Small intestine (tissue), 7 donors: ENCODE measurements around the gene TRIOBP. TPM values are rescaled to one million over a fixed set of nuclear protein-coding genes. Genes with fewer than 3 reads are reported as not detected.

ENCODE experiments used
- DNase-seq, 2 donors: peaks; one replicate each; pipeline versions ENCODE4 v3.0.0 to v3.0.0-alpha.2; 2013
- FAIRE-seq: peaks from 2 replicates; lab custom pipeline; 2012; peaks lifted over from hg19 to GRCh38; lab: Jason Lieb, UNC
- H3K27ac ChIP-seq, 3 donors: one replicate each; pipeline ENCODE4 v1.5.1; 2013; ENCODE audit warnings: low read length in 2 of 3, mild to moderate bottlenecking in 2 of 3, control low read depth in 1 of 3, inconsistent platforms in 1 of 3, low read depth in 1 of 3, moderate library complexity in 1 of 3
- H3K27me3 ChIP-seq, 3 donors: one replicate each; pipeline ENCODE4 v1.6.1; 2013; ENCODE audit warnings: low read length in 3 of 3, inconsistent platforms in 1 of 3; ENCODE audit not compliant: control insufficient read depth in 3 of 3, insufficient read depth in 3 of 3
- H3K36me3 ChIP-seq, 3 donors: one replicate each; pipeline ENCODE4 v1.6.1; 2013; ENCODE audit warnings: low read length in 3 of 3, inconsistent platforms in 1 of 3, low read depth in 1 of 3, mild to moderate bottlenecking in 1 of 3, moderate library complexity in 1 of 3; ENCODE audit not compliant: control insufficient read depth in 3 of 3, insufficient read depth in 2 of 3
- H3K4me1 ChIP-seq, 3 donors: one replicate each; pipeline ENCODE4 v1.6.1; 2013; ENCODE audit warnings: low read length in 2 of 3, inconsistent platforms in 1 of 3, low read depth in 1 of 3, mild to moderate bottlenecking in 1 of 3, moderate library complexity in 1 of 3; ENCODE audit not compliant: control insufficient read depth in 3 of 3, insufficient read depth in 2 of 3
- H3K4me3 ChIP-seq, 3 donors: one replicate each; pipeline ENCODE4 v1.5.1; 2013; ENCODE audit warnings: low read length in 3 of 3, control low read depth in 1 of 3, inconsistent platforms in 1 of 3, low read depth in 1 of 3, mild to moderate bottlenecking in 1 of 3, moderate library complexity in 1 of 3
- H3K9me3 ChIP-seq, 2 donors: one replicate each; pipeline ENCODE4 v1.6.1; 2013; ENCODE audit warnings: low read depth in 1 of 2, low read length in 1 of 2; ENCODE audit not compliant: control insufficient read depth in 2 of 2, insufficient read depth in 1 of 2
- WGBS, 3 donors: extraction: QIAGEN DNeasy Blood & Tissue Kit; methylation state at CpG; one replicate each; pipeline ENCODE4 v1.1.7; 2013; 5-methylcytosine and 5-hydroxymethylcytosine counted together
- polyA plus RNA-seq, 4 donors: library from polyadenylated mRNA; stranded (reverse) in 3 of 4; unstranded in 1 of 4; fragments of 200-250 nt in 3 of 4; fragments of 120-200 nt in 1 of 4; gene quantifications; one replicate each; pipeline versions ENCODE4 v1.2.1 to v1.2.3, GENCODE V29; 2013
- donor health status: healthy with polysubstance abuse.
- donor health status: control.
- donor health status: control.
- donor health status: Bipolar disorder and iron deficiency.
- donor health status: healthy.

TRIOBP gene
- polyA plus RNA-seq, 4 donors: 20.4 to 46.8 (median 35.2) TPM

- DNase-seq (peak; percentile 32 to 48), FAIRE-seq (no peak)
- Histone ChIP-seq H3K9me3 (no peaks in the 10 kb centered on the region), H3K4me3 (no peak overlapping the region), H3K4me1 (peaks cover 0 to 38% (median 0%) of the 10 kb centered on the region in 3 donors), H3K36me3 (no peaks in the 10 kb centered on the region), H3K27me3 (no peaks in the 10 kb centered on the region), H3K27ac (no peak overlapping the region)
- 59 to 71% (median 66%) methylated on average over 16 of the region's 16 CpGs for WGBS, 3 donors
These were observed 38.2 kb downstream of the TRIOBP start for GRCh38 chr22:37734964-37735451.

GRCh38 chr22:37739035-37739434 is 42.2 kb downstream of the TRIOBP start:
- 64 to 77% (median 77%) methylated on average over 12 of the region's 12 CpGs for WGBS, 3 donors
- DNase-seq: no peak
- FAIRE-seq: no peak

DNA sequence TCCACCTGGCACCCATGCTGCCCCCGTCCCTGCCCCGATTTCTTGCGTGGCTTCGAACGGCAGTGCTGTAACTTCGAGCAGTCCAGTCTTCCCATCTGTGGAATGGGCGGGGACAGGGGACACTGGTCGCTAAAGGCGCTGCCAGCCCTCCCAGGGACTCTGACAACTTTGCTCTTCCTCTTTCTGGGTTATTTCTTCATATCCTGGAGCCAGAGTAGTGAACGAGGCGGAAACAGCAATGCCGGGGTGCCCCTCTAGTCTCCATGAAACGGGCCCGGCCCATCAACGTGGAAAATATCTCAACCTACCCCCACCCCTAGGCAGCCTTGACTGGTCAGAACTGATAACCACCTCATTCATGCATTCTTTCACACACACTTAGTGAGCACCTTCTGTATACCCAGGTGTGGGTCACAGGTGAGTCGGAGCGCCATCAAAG is 42.8 kb downstream of the TRIOBP start:
- H3K4me1 ChIP-seq: peaks cover 0 to 19% (median 0%) of the 10 kb centered on the region in 3 donors
- H3K9me3 ChIP-seq: no peaks in the 10 kb centered on the region
- H3K27me3 ChIP-seq: no peaks in the 10 kb centered on the region
- peaks cover 0 to 18% (median 0%) of the 10 kb centered on the region in 3 donors for H3K36me3 ChIP-seq
- 80 to 91% (median 83%) methylated on average over 17 of the region's 17 CpGs for WGBS, 3 donors
- H3K27ac ChIP-seq: peak overlapping the region in 1 of 3 donors; percentile 47
- FAIRE-seq (no peak), DNase-seq (no peak)
- H3K4me3 ChIP-seq: no peak overlapping the region

More at GRCh38 chr22:37739035-37739434, 42.2 kb downstream of the TRIOBP start:
- peak overlapping the region in 1 of 3 donors; percentile 47 for H3K27ac ChIP-seq
- H3K9me3 ChIP-seq: no peaks in the 10 kb centered on the region
- peaks cover 0 to 25% (median 0%) of the 10 kb centered on the region in 3 donors for H3K4me1 ChIP-seq
- H3K27me3 ChIP-seq: no peaks in the 10 kb centered on the region
- peaks cover 0 to 13% (median 0%) of the 10 kb centered on the region in 3 donors for H3K36me3 ChIP-seq
- no peak overlapping the region for H3K4me3 ChIP-seq

- FAIRE-seq (no peak), DNase-seq (no peak)
- H3K27me3 ChIP-seq: no peaks in the 10 kb centered on the region
- H3K4me3 ChIP-seq: no peak overlapping the region
- peaks cover 0 to 16% (median 0%) of the 10 kb centered on the region in 3 donors for H3K4me1 ChIP-seq
- 72 to 83% (median 78%) methylated on average over 20 to 22 of the region's 22 CpGs for WGBS, 3 donors
- no peaks in the 10 kb centered on the region for H3K9me3 ChIP-seq
- peak overlapping the region in 1 of 3 donors; percentile 53 for H3K27ac ChIP-seq
- H3K36me3 ChIP-seq: peaks cover 0 to 19% (median 0%) of the 10 kb centered on the region in 3 donors
These were observed 43.8 kb downstream of the TRIOBP start for GRCh38 chr22:37740455-37741311.

GRCh38 chr22:37741312-37741795 is 44.5 kb downstream of the TRIOBP start:
- Histone ChIP-seq H3K4me1 (peaks cover 0 to 16% (median 0%) of the 10 kb centered on the region in 3 donors), H3K27me3 (no peaks in the 10 kb centered on the region), H3K36me3 (peaks cover 0 to 19% (median 0%) of the 10 kb centered on the region in 3 donors), H3K9me3 (no peaks in the 10 kb centered on the region), H3K27ac (peak overlapping the region in 2 of 3 donors; percentile 47 to 53), H3K4me3 (no peak overlapping the region)
- DNase-seq (peak; percentile 28 to 69), FAIRE-seq (no peak)
- 46 to 64% (median 50%) methylated on average over 9 of the region's 9 CpGs for WGBS, 3 donors

DNA sequence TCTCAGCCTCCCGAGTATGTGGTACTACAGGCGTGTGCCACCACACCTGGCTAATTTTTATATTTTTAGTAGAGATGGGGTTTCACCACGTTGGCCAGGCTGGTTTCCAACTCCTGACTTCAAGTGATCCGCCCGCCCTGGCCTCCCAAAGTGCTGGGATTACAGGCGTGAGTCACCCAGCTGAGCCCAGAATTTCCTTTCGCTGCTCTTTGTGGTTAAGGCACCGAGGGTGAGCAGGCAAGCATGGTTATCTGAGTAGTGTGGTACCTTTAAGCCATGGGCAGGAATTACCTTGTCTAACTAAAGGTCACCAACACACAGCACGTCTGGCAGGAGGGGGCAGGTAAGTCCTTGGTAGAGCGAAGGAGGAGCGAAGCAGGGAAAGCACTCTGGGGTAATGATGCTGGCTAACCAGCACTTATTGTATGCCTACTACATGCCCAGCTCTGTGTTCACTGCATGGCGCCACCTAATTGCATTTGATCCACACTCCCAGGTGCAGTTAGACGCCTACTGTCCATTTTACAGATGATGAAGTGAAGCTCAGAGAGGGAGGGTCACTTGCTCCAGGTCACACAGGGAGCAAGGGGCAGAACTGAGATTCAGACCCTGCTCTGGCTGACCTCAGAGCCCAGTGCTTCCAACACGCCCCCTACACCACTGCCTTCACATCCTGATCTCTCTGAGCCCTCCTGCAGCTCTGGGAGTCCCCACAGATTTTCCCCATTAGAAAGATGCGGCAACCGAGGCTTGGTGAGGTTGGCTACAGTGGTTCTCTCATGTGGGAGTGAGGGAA is 45.7 kb downstream of the TRIOBP start:
- DNase-seq (peak in 1 of 2 donors; percentile 58), FAIRE-seq (no peak)

DNA sequence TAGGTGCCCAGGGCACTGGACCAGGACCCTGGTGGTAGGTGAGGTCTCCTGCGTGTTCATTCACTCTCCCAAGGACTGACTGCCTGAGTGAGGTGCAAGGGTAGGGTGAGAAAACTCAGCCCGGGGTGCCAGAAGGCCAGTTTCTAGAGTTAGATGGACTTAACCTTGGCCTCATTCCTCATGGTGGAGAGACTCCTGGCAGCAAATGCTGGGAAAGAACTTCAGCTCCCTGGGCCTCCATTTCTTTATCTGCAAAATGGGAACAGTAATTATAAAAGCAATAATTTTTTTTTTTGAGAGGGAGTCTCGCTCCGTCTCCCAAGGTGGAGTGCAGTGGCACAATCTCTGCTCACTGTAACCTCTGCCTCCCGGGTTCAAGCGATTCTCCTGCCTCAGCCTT is 47.7 kb downstream of the TRIOBP start:
- Histone ChIP-seq H3K4me3 (no peak overlapping the region), H3K27me3 (no peaks in the 10 kb centered on the region), H3K4me1 (peaks cover 3 to 39% (median 5%) of the 10 kb centered on the region in 3 donors), H3K36me3 (peaks cover 0 to 33% (median 0%) of the 10 kb centered on the region in 3 donors), H3K27ac (no peak overlapping the region), H3K9me3 (no peaks in the 10 kb centered on the region)
- no peak for FAIRE-seq
- no peak for DNase-seq
- WGBS, 3 donors: 77 to 88% (median 87%) methylated on average over 6 of the region's 6 CpGs

More for the DNA sequence above, 45.7 kb downstream of the TRIOBP start:
- H3K4me1 ChIP-seq: peaks cover 0 to 22% (median under 1%) of the 10 kb centered on the region in 3 donors
- peak overlapping the region in 1 of 3 donors; percentile 5 for H3K27ac ChIP-seq
- H3K4me3 ChIP-seq: no peak overlapping the region
- no peaks in the 10 kb centered on the region for H3K9me3 ChIP-seq
- 51 to 63% (median 61%) methylated on average over 16 of the region's 16 CpGs for WGBS, 3 donors
- H3K27me3 ChIP-seq: no peaks in the 10 kb centered on the region
- peaks cover 0 to 21% (median 0%) of the 10 kb centered on the region in 3 donors for H3K36me3 ChIP-seq
